ENCODE data around the gene DDX51. TPM values are rescaled to one million over a fixed set of nuclear protein-coding genes. Genes with fewer than 3 reads are reported as not detected.

DDX51 gene
- total RNA-seq, 1 donor from 2014 or later = 18.9 TPM

GRCh38 chr12:132176385-132176919 is 32.3 kb upstream of the DDX51 start:
- Histone ChIP-seq H3K27me3 (ENCODE audit: control insufficient read depth, insufficient read depth, low read length) (peaks cover 76% of the 10 kb centered on the region), H3K4me3 (ENCODE audit: low read depth, low read length) (no peak overlapping the region), H3K36me3 (ENCODE audit: control insufficient read depth, insufficient read depth, low read length) (no peaks in the 10 kb centered on the region)
- no peak for TF ChIP-seq CTCF (IDR thresholded peaks at IDR 0.05; ENCODE audit: insufficient read depth, low read length, poor library complexity, severe bottlenecking)
- DNase-seq (ENCODE audit: low read depth) = no peak

GRCh38 chr12:132175496-132176384 is 31.6 kb upstream of the DDX51 start:
- Histone ChIP-seq H3K4me3 (ENCODE audit: low read depth, low read length) (no peak overlapping the region), H3K27me3 (ENCODE audit: control insufficient read depth, insufficient read depth, low read length) (peaks cover 75% of the 10 kb centered on the region)

GRCh38 chr12:132174839-132175490 is 30.8 kb upstream of the DDX51 start:
- H3K36me3 ChIP-seq (ENCODE audit: control insufficient read depth, insufficient read depth, low read length) = no peaks in the 10 kb centered on the region
- H3K27me3 ChIP-seq (ENCODE audit: control insufficient read depth, insufficient read depth, low read length) = peaks cover 74% of the 10 kb centered on the region
- no peak overlapping the region for H3K4me3 ChIP-seq (ENCODE audit: low read depth, low read length)
- TF ChIP-seq CTCF (IDR thresholded peaks at IDR 0.05; ENCODE audit: insufficient read depth, low read length, poor library complexity, severe bottlenecking) = no peak
- DNase-seq (ENCODE audit: low read depth) = no peak

More at GRCh38 chr12:132175496-132176384, 31.6 kb upstream of the DDX51 start:
- DNase-seq (ENCODE audit: low read depth) = no peak
- no peak for TF ChIP-seq CTCF (IDR thresholded peaks at IDR 0.05; ENCODE audit: insufficient read depth, low read length, poor library complexity, severe bottlenecking)
- H3K36me3 ChIP-seq (ENCODE audit: control insufficient read depth, insufficient read depth, low read length) = no peaks in the 10 kb centered on the region

- Histone ChIP-seq H3K27me3 (ENCODE audit: control insufficient read depth, insufficient read depth, low read length) (peaks cover 66% of the 10 kb centered on the region), H3K36me3 (ENCODE audit: control insufficient read depth, insufficient read depth, low read length) (no peaks in the 10 kb centered on the region), H3K4me3 (ENCODE audit: low read depth, low read length) (no peak overlapping the region)
- no peak for TF ChIP-seq CTCF (IDR thresholded peaks at IDR 0.05; ENCODE audit: insufficient read depth, low read length, poor library complexity, severe bottlenecking)
- DNase-seq (ENCODE audit: low read depth) = no peak
Measured at GRCh38 chr12:132174015-132174838, 30.1 kb upstream of the DDX51 start.

- no peaks in the 10 kb centered on the region for H3K36me3 ChIP-seq (ENCODE audit: control insufficient read depth, insufficient read depth, low read length)
- no peak for TF ChIP-seq CTCF (IDR thresholded peaks at IDR 0.05; ENCODE audit: insufficient read depth, low read length, poor library complexity, severe bottlenecking)
- H3K27me3 ChIP-seq (ENCODE audit: control insufficient read depth, insufficient read depth, low read length) = peaks cover 58% of the 10 kb centered on the region
- H3K4me3 ChIP-seq (ENCODE audit: low read depth, low read length) = no peak overlapping the region
- DNase-seq (ENCODE audit: low read depth) = no peak
Measured at GRCh38 chr12:132173135-132174014, 29.3 kb upstream of the DDX51 start.
